Fibroblast of the aortic adventitia (primary cell): ENCODE data around the gene UQCRQ. TPM values are rescaled to one million over a fixed set of nuclear protein-coding genes. Genes with fewer than 3 reads are reported as not detected.

ENCODE experiments used
- DNase-seq: peaks from one replicate; pipeline ENCODE4 v3.0.0-alpha.2; 2010; ENCODE audit warnings: low read depth
- H3K4me3 ChIP-seq: 2 replicates; pipeline ENCODE4 v1.5.1; 2011; ENCODE audit warnings: low read depth, mild to moderate bottlenecking, control low read depth, low read length, moderate library complexity
- CTCF ChIP-seq: IDR thresholded peaks from 2 replicates; pipeline ENCODE4 v1.5.1; 2011; ENCODE audit warnings: mild to moderate bottlenecking, low read length, control low read depth, inconsistent platforms; ENCODE audit not compliant: insufficient read depth
- total RNA-seq: library from RNA; depleted of rRNA; stranded (reverse); fragments of >200 nt; gene quantifications from 2 replicates; pipeline ENCODE4 v1.2.3, GENCODE V29; 2012; ENCODE audit warnings: low replicate concordance

Gene UQCRQ
- total RNA-seq, 1 donor: 92.0 TPM

- TF ChIP-seq CTCF: no peak
- DNase-seq: no peak
- no peak overlapping the region for H3K4me3 ChIP-seq
These were observed 20.8 kb downstream of the UQCRQ start for GRCh38 chr5:132887283-132887682.

DNA sequence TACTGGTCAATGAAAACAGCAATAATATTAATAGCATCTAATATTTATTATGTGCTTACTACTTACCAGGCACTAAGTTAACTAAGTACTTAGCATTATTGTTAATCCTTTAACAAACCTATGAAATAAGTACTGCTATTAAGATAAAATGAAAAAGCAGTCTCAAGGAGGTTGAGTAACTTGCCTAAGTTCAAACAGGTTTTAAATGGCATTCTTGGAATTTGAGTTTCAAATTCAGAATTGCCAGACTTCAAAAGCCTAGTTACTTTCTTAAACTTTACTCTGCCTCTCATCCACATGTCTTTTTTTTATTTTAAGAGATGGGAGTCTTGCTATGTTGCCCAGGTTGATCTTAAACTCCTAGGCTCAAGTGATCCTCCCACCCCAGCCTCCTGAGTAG is 23.1 kb downstream of the UQCRQ start:
- no peak for DNase-seq
- no peak overlapping the region for H3K4me3 ChIP-seq
- no peak for TF ChIP-seq CTCF

GRCh38 chr5:132890817-132891216 is 24.4 kb downstream of the UQCRQ start:
- DNase-seq: no peak
- H3K4me3 ChIP-seq: no peak overlapping the region
- TF ChIP-seq CTCF: no peak

DNA sequence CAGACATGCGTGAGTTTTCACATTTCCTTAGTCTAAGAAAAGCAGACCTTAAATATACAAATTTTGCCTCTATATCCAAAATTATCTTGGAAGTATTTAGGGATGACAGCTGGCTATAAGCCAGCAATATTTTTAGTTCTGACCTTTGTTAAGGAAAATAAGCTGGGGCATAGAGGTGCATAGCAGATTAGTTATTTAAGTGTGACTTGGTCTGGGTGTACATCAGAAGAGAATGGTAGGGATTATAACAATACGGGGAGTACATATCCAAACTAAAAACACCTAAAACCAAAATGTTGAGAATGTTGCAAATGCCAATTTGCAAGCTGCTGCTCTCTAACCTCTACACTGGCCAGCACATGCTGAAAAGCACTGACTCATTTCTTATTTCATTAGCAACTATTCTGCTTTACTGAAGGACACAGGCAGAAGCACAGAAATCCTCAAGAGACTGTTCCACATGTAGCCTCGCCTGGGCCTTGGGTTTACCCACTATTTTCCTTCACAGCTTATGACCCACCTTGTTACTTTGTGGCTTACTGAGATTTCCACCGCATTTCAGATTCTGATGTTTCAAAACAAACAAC is 29.4 kb downstream of the UQCRQ start:
- no peak for DNase-seq

DNA sequence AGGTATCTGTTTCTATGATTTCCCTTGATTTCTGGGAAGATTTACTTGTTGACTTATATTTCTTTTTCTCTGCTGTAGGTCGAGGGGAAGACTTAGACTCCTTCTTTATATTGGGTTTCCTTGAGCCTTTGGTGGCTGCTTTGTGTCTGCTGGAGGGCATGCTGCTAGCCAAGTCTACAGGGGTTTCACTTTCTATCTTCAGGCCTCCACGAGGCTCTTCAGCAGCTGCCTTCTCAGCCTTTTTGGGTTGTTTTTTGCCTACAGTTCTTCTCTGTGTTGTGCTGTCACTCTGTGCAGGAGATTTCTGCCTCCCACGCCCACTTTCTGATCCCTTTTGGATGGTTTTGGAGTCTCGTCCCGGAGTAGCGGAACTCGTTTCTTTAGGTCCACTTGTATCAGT is 30.2 kb downstream of the UQCRQ start:
- TF ChIP-seq CTCF: no peak
- no peak for DNase-seq
- H3K4me3 ChIP-seq: no peak overlapping the region

More for the DNA sequence above, 29.4 kb downstream of the UQCRQ start:
- TF ChIP-seq CTCF: no peak
- no peak overlapping the region for H3K4me3 ChIP-seq

DNA sequence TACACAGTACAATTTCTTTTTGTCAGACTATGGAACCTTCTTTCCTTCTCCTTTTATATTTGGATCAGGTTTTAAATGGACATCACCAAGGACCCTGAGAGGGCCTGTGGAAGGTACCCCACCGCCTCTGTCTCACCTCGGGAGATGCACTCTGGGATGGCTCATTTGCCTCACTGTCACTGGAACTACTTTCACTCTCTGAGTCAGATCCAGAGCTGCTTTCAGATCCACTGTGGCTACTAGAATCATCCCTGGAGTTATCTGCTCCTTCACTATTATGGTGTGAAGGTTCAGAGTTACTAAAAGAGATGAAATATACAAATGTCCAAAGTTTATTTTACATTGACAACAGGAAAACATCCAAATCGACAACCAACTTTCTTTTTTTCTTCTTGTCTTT is 31.7 kb downstream of the UQCRQ start:
- H3K4me3 ChIP-seq: no peak overlapping the region
- DNase-seq: no peak
- no peak for TF ChIP-seq CTCF

DNA sequence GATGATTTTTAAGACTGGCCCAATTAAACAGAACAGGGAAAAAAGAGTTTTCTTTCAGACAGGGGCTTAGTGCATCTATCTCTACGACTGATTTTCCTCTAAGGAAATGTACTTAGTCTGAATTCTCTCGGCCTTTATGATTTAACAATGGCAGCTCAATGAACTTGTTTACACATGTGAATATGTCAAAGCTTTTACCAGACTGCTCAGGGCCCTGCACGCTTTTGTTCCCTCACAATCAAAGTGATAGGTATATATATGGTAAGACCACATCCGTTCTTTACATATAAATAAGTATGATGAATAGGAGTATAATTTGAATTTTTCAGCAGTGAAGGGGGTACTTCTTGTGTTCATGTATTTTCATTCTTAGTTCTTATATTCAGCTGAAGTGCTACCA is 34.6 kb downstream of the UQCRQ start:
- H3K4me3 ChIP-seq: no peak overlapping the region
- TF ChIP-seq CTCF: no peak
- DNase-seq: no peak
